Left lung (tissue), 10 donors: Measurements from ENCODE around the gene PTOV1. TPM values are rescaled to one million over a fixed set of nuclear protein-coding genes. Genes with fewer than 3 reads are reported as not detected.

ENCODE experiments used
- ATAC-seq: fragments of 200-7000 bp; cut with Tn5 transposase; one replicate; pipeline ENCODE4 v1.9.1; 2020; ENCODE audit warnings: moderate library complexity
- DNase-seq, 4 donors: peaks; one replicate each; pipeline ENCODE4 v3.0.0-alpha.2; 2013 to 2020
- H3K27ac ChIP-seq, 2 donors: fragments of 200-600 bp; sonication (generic) in 1 of 2; one replicate each; pipeline versions ENCODE4 v1.5.0 to v1.8.0; 2020 to 2021
- H3K27me3 ChIP-seq, 2 donors: fragments of 200-600 bp; sonication (generic) in 1 of 2; one replicate each; pipeline versions ENCODE4 v1.5.0 to v1.8.0; 2020 to 2021
- H3K36me3 ChIP-seq, 2 donors: fragments of 200-600 bp; sonication (generic) in 1 of 2; one replicate each; pipeline versions ENCODE4 v1.5.0 to v1.8.0; 2020 to 2021
- H3K4me1 ChIP-seq, 2 donors: fragments of 200-600 bp; one replicate each; pipeline ENCODE4 v1.8.0; 2021
- H3K4me3 ChIP-seq, 2 donors: fragments of 200-600 bp; sonication (generic) in 1 of 2; one replicate each; pipeline versions ENCODE4 v1.5.0 to v1.8.0; 2020 to 2021; ENCODE audit warnings: mild to moderate bottlenecking in 1 of 2
- H3K9me3 ChIP-seq, 2 donors: fragments of 200-600 bp; sonication (generic) in 1 of 2; one replicate each; pipeline versions ENCODE4 v1.5.0 to v1.8.0; 2020 to 2021
- CTCF ChIP-seq, 2 donors: fragments of 200-600 bp; sonication (generic) in 1 of 2; IDR thresholded peaks; one replicate each; pipeline versions ENCODE4 v1.5.0 to v1.8.0; 2021; ENCODE audit warnings: antibody characterized with exemption in 2 of 2
- intact Hi-C, 2 donors: fragments of 100-400 bp; cut with DNase I; formaldehyde crosslinking; loops; one replicate each; pipeline versions ENCODE4 v1.11.2 to v1.14.2; 2022
- polyA plus RNA-seq, 6 donors: library from polyadenylated mRNA; unstranded; fragments of 120-200 nt; gene quantifications; one replicate each; pipeline ENCODE4 v1.2.1, GENCODE V29; 2013; ENCODE audit not compliant: insufficient read length in 6 of 6
- total RNA-seq, 2 donors: library from RNA; stranded (reverse); fragmentation: NEBNext Ultra II Directional; extraction: Animal tissue kit (Norgen Biotek cat#: 25700); gene quantifications; one replicate each; pipeline ENCODE4 v1.2.1, GENCODE V29; 2021
- donor health status: DM: no; HTN: yes; CAD: no.
- donor health status: DM: no; HTN: no; CAD: no.

The PTOV1 gene
- total and polyA plus RNA-seq, 8 donors, result 96.0 to 320 (median 275) TPM

GRCh38 chr19:49807904-49808675 lies 42.9 kb upstream of the PTOV1 start:
- intact Hi-C loops, result no loop called here
- TF ChIP-seq CTCF (IDR thresholded peaks at IDR 0.05), result no peak
- Histone ChIP-seq H3K9me3 (no peaks in the 10 kb centered on the region), H3K27ac (peak overlapping the region; percentile 79 to 83), H3K36me3 (peaks cover 0 to 34% of the 10 kb centered on the region in 2 donors), H3K27me3 (no peaks in the 10 kb centered on the region), H3K4me1 (peaks cover 7 to 30% of the 10 kb centered on the region in 2 donors), H3K4me3 (peak overlapping the region in 1 of 2 donors; percentile 76)
- no peak for DNase-seq
- ATAC-seq, result no peak

- no peaks in the 10 kb centered on the region for H3K9me3 ChIP-seq
- peak overlapping the region; percentile 76 to 78 for H3K4me3 ChIP-seq
- intact Hi-C loops, result no loop called here
- no peaks in the 10 kb centered on the region for H3K27me3 ChIP-seq
- ATAC-seq (peak; percentile 80), DNase-seq (peak; percentile 85 to 96 (median 94))
- H3K36me3 ChIP-seq, result peaks cover 0 to 27% of the 10 kb centered on the region in 2 donors
- H3K4me1 ChIP-seq, result peaks cover 7 to 30% of the 10 kb centered on the region in 2 donors
- H3K27ac ChIP-seq, result peak overlapping the region; percentile 79 to 83
- no peak for TF ChIP-seq CTCF (IDR thresholded peaks at IDR 0.05)
These were observed 42.2 kb upstream of the PTOV1 start for GRCh38 chr19:49808711-49809159.

GRCh38 chr19:49809160-49809940 lies 41.6 kb upstream of the PTOV1 start:
- Histone ChIP-seq H3K9me3 (no peaks in the 10 kb centered on the region), H3K36me3 (peaks cover 0 to 21% of the 10 kb centered on the region in 2 donors), H3K27ac (peak overlapping the region; percentile 79 to 83), H3K27me3 (no peaks in the 10 kb centered on the region), H3K4me1 (peaks cover 7 to 30% of the 10 kb centered on the region in 2 donors), H3K4me3 (peak overlapping the region; percentile 76 to 78)
- DNase-seq, result peak in 2 of 4 donors; percentile 63 to 91
- TF ChIP-seq CTCF (IDR thresholded peaks at IDR 0.05), result no peak
- intact Hi-C loops, result no loop called here
- ATAC-seq, result peak; percentile 46

GRCh38 chr19:49809941-49810389 lies 41.0 kb upstream of the PTOV1 start:
- peaks cover 0 to 15% of the 10 kb centered on the region in 2 donors for H3K36me3 ChIP-seq
- intact Hi-C loops, result no loop called here
- peak overlapping the region; percentile 79 to 83 for H3K27ac ChIP-seq

More at GRCh38 chr19:49809941-49810389, 41.0 kb upstream of the PTOV1 start:
- DNase-seq (no peak), ATAC-seq (no peak)
- H3K9me3 ChIP-seq, result no peaks in the 10 kb centered on the region
- no peak for TF ChIP-seq CTCF (IDR thresholded peaks at IDR 0.05)
- H3K4me1 ChIP-seq, result peaks cover 7 to 30% of the 10 kb centered on the region in 2 donors
- no peaks in the 10 kb centered on the region for H3K27me3 ChIP-seq
- H3K4me3 ChIP-seq, result peak overlapping the region in 1 of 2 donors; percentile 76
